ENCODE data around the gene SLC7A11.

The SLC7A11 gene

GRCh38 chr4:138204507-138204906 is 37.6 kb downstream of the SLC7A11 start:
- no peak for DNase-seq

- no peak for DNase-seq
Observed at GRCh38 chr4:138202686-138203085, 39.5 kb downstream of the SLC7A11 start.

- DNase-seq, result no peak
Observed at GRCh38 chr4:138200236-138200590, 41.9 kb downstream of the SLC7A11 start.

- no peak for DNase-seq
Observed at GRCh38 chr4:138199568-138200235, 42.4 kb downstream of the SLC7A11 start.

- no peak for DNase-seq
Observed at GRCh38 chr4:138196153-138196552, 46.0 kb downstream of the SLC7A11 start.

- DNase-seq, result no peak
Observed at GRCh38 chr4:138193963-138194362, 48.2 kb downstream of the SLC7A11 start.

GRCh38 chr4:138192113-138192512 is 50.0 kb downstream of the SLC7A11 start:
- DNase-seq, result no peak

- DNase-seq, result no peak
Observed at GRCh38 chr4:138190452-138190858, 51.7 kb downstream of the SLC7A11 start.

GRCh38 chr4:138189206-138189605 is 52.9 kb downstream of the SLC7A11 start:
- DNase-seq, result no peak

- no peak for DNase-seq
Observed at GRCh38 chr4:138188406-138189084, 53.6 kb downstream of the SLC7A11 start.

- no peak for DNase-seq
Observed at GRCh38 chr4:138185859-138186645, 56.1 kb downstream of the SLC7A11 start.

- DNase-seq, result no peak
Observed at GRCh38 chr4:138184886-138185285, 57.3 kb downstream of the SLC7A11 start.

- DNase-seq, result no peak
Observed at GRCh38 chr4:138182838-138183426, 59.2 kb downstream of the SLC7A11 start.

- DNase-seq, result no peak
Observed at GRCh38 chr4:138181287-138181686, 60.9 kb downstream of the SLC7A11 start.

- no peak for DNase-seq
Observed at GRCh38 chr4:138178566-138178965, 63.6 kb downstream of the SLC7A11 start.

- DNase-seq, result no peak
Observed at GRCh38 chr4:138177278-138177968, 64.7 kb downstream of the SLC7A11 start.

- DNase-seq, result no peak
Observed at GRCh38 chr4:138174981-138175794, 67.0 kb downstream of the SLC7A11 start.

GRCh38 chr4:138164208-138164607 is 77.9 kb downstream of the SLC7A11 start:
- DNase-seq, result no peak

- DNase-seq, result no peak
Observed at GRCh38 chr4:138163171-138163570, 79.0 kb downstream of the SLC7A11 start.

GRCh38 chr4:138162259-138162658 is 79.9 kb downstream of the SLC7A11 start:
- DNase-seq, result no peak

- no peak for DNase-seq
Observed at GRCh38 chr4:138161351-138161750, 80.8 kb downstream of the SLC7A11 start.

- DNase-seq, result no peak
Observed at GRCh38 chr4:138158746-138159297, 83.3 kb downstream of the SLC7A11 start.

All from activated effector memory CD4-positive, alpha-beta T cell treated with anti-CD3 and anti-CD28 coated beads, Interleukin-2, amount 50 U/mL, for 16 hours (primary cell).